Hepatocyte (in vitro differentiated cells): Measurements from ENCODE around the gene LTB4R. TPM values are rescaled to one million over a fixed set of nuclear protein-coding genes. Genes with fewer than 3 reads are reported as not detected.
"Not testable (repeated sequence)": the region's sequence is repeated elsewhere in the genome, so short reads cannot be mapped to it uniquely, and the experiment has no call there.

Experiments used
- DNase-seq: peaks from one replicate; pipeline ENCODE4 v3.0.0-alpha.2; 2016; ENCODE audit warnings: low spot score
- H2AFZ ChIP-seq: fragments of 200-600 bp; sonication (generic); 2 replicates; pipeline ENCODE4 v1.6.0; 2016; ENCODE audit warnings: antibody characterized with exemption, mild to moderate bottlenecking
- H3K27ac ChIP-seq: fragments of 200-600 bp; sonication (generic); 2 replicates; pipeline ENCODE4 v1.5.1; 2016; ENCODE audit warnings: mild to moderate bottlenecking
- H3K27me3 ChIP-seq: fragments of 200-600 bp; sonication (generic); 2 replicates; pipeline ENCODE4 v1.6.1; 2016
- H3K36me3 ChIP-seq: fragments of 200-600 bp; sonication (generic); replicated peaks from 2 replicates; pipeline ENCODE4 v1.5.1; 2016; ENCODE audit warnings: low read depth; ENCODE audit not compliant: insufficient read depth
- H3K4me1 ChIP-seq: fragments of 200-600 bp; sonication (generic); 2 replicates; pipeline ENCODE4 v1.5.1; 2016; ENCODE audit warnings: mild to moderate bottlenecking, moderate library complexity; ENCODE audit not compliant: insufficient read depth
- H3K4me2 ChIP-seq: fragments of 200-600 bp; sonication (generic); 2 replicates; pipeline ENCODE4 v1.6.0; 2016
- H3K4me3 ChIP-seq: fragments of 200-600 bp; sonication (generic); 2 replicates; pipeline ENCODE4 v1.5.1; 2016; ENCODE audit warnings: mild to moderate bottlenecking
- H3K79me2 ChIP-seq: fragments of 200-600 bp; sonication (generic); 2 replicates; pipeline ENCODE4 v1.6.0; 2017; ENCODE audit warnings: mild to moderate bottlenecking
- H3K9me2 ChIP-seq: fragments of 200-600 bp; sonication (generic); replicated peaks from 2 replicates; pipeline ENCODE4 v1.6.0; 2017; ENCODE audit warnings: mild to moderate bottlenecking; ENCODE audit not compliant: insufficient read depth
- H3K9me3 ChIP-seq: fragments of 200-600 bp; sonication (generic); 2 replicates; pipeline ENCODE4 v1.5.1; 2016; ENCODE audit warnings: low read depth, mild to moderate bottlenecking
- H4K20me1 ChIP-seq: fragments of 200-600 bp; sonication (generic); 2 replicates; pipeline ENCODE4 v1.6.0; 2016; ENCODE audit warnings: mild to moderate bottlenecking; ENCODE audit not compliant: insufficient read depth, poor library complexity, severe bottlenecking
- CTCF ChIP-seq: fragments of 200-600 bp; sonication (generic); IDR thresholded peaks from 2 replicates; pipeline ENCODE4 v1.5.1; 2016; ENCODE audit warnings: antibody characterized with exemption, mild to moderate bottlenecking; ENCODE audit not compliant: poor library complexity
- EZH2 ChIP-seq: fragments of 200-600 bp; sonication (generic); IDR thresholded peaks from 2 replicates; pipeline ENCODE4 v1.6.1; 2016; ENCODE audit warnings: antibody characterized with exemption, mild to moderate bottlenecking, borderline replicate concordance
- EZH2phosphoT487 ChIP-seq: fragments of 200-600 bp; sonication (generic); IDR thresholded peaks from one replicate; pipeline ENCODE4 v1.6.1; 2018; ENCODE audit warnings: antibody characterized with exemption, mild to moderate bottlenecking, low read depth, moderate library complexity; ENCODE audit not compliant: unreplicated experiment, severe bottlenecking
- WGBS: methylation state at CpG from one replicate; pipeline ENCODE4 v1.1.6; 2016; ENCODE audit warnings: low lambda C conversion rate; ENCODE audit errors: missing lambda C conversion rate; 5-methylcytosine and 5-hydroxymethylcytosine counted together
- polyA plus RNA-seq: library from polyadenylated mRNA; unstranded; fragments of >200 nt; fragmentation: Nextera tagmentation; extraction: Ambion mirVana; gene quantifications from 2 replicates; pipeline ENCODE4 v1.2.1, GENCODE V29; 2016
- total RNA-seq: library from RNA; depleted of rRNA; stranded (reverse); fragments of >200 nt; gene quantifications from 2 replicates; pipeline ENCODE4 v1.2.3, GENCODE V29; 2014

The LTB4R gene
- total and polyA plus RNA-seq, 2 experiments from 2014 or later, result 3.6 to 5.1 TPM

DNA sequence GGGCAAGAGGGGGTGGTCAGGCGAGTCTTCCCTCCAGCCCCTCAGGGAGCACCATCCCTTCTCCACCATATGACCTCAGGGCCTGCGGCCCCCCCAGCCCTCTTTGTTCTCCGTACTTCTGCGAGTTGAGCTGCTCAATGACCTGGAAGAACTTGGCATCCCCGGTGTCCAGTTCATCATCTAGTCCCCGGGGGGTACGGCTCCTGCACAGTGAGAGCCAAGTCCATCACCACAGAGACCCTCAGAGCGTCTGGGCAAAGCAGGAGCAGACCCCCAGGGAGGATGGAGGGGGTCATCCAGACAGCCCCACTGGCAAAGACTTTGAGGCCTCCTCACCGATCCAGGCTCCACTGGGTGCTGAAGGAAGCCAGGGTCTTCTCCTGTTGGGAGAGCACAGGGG lies 14.7 kb downstream of the LTB4R start:
- Histone ChIP-seq H2AFZ (no peak overlapping the region), H3K27me3 (no peaks in the 10 kb centered on the region), H3K79me2 (no peaks in the 10 kb centered on the region), H4K20me1 (no peaks in the 10 kb centered on the region), H3K4me3 (no peak overlapping the region), H3K4me1 (no peaks in the 10 kb centered on the region), H3K36me3 (no peaks in the 10 kb centered on the region), H3K9me2 (no peaks in the 10 kb centered on the region), H3K27ac (no peak overlapping the region), H3K4me2 (no peak overlapping the region), H3K9me3 (no peaks in the 10 kb centered on the region)
- 84% methylated on average over 9 of the region's 9 CpGs for WGBS
- no peak for DNase-seq
- TF ChIP-seq EZH2phosphoT487 (no peak), EZH2 (no peak), CTCF (no peak)

- Histone ChIP-seq H3K9me2 (no peaks in the 10 kb centered on the region), H3K79me2 (no peaks in the 10 kb centered on the region), H3K4me2 (no peak overlapping the region), H3K27ac (no peak overlapping the region), H3K9me3 (no peaks in the 10 kb centered on the region), H3K4me3 (no peak overlapping the region), H3K4me1 (peaks cover under 1% of the 10 kb centered on the region), H3K27me3 (no peaks in the 10 kb centered on the region), H3K36me3 (no peaks in the 10 kb centered on the region), H2AFZ (no peak overlapping the region), H4K20me1 (no peaks in the 10 kb centered on the region)
- no peak for DNase-seq
- TF ChIP-seq EZH2phosphoT487 (no peak), EZH2 (no peak), CTCF (no peak)
- WGBS, result 77% methylated on average over 2 of the region's 2 CpGs
Measured at GRCh38 chr14:24327303-24327702, 16.0 kb downstream of the LTB4R start.

- not testable (repeated sequence) for H3K36me3 ChIP-seq, H3K4me1 ChIP-seq, H2AFZ ChIP-seq, DNase-seq, H3K9me2 ChIP-seq, H4K20me1 ChIP-seq, H3K27ac ChIP-seq, H3K79me2 ChIP-seq, H3K4me2 ChIP-seq, H3K4me3 ChIP-seq, H3K9me3 ChIP-seq, H3K27me3 ChIP-seq
- WGBS, result 8% methylated on average over 9 of the region's 9 CpGs
- peak; percentile 63 for TF ChIP-seq CTCF
Measured at GRCh38 chr14:24327914-24328313, 16.6 kb downstream of the LTB4R start.

- H3K27ac ChIP-seq, result no peak overlapping the region
- WGBS, result 86% methylated on average over 12 of the region's 12 CpGs
- TF ChIP-seq EZH2, result no peak
- no peak for TF ChIP-seq EZH2phosphoT487
- no peak for TF ChIP-seq CTCF
- H3K79me2 ChIP-seq, result no peaks in the 10 kb centered on the region
- H3K4me3 ChIP-seq, result no peak overlapping the region
- H3K9me3 ChIP-seq, result no peaks in the 10 kb centered on the region
- H2AFZ ChIP-seq, result no peak overlapping the region
- no peaks in the 10 kb centered on the region for H3K9me2 ChIP-seq
- H3K36me3 ChIP-seq, result no peaks in the 10 kb centered on the region
- no peak overlapping the region for H3K4me2 ChIP-seq
- H3K27me3 ChIP-seq, result peaks cover 10% of the 10 kb centered on the region
- H3K4me1 ChIP-seq, result peaks cover 18% of the 10 kb centered on the region
- H4K20me1 ChIP-seq, result no peaks in the 10 kb centered on the region
- DNase-seq, result no peak
Measured at GRCh38 chr14:24329073-24329663, 17.9 kb downstream of the LTB4R start.
